Colon (tissue), 2 donors: ENCODE results near the gene CCDC33.

ENCODE experiments used
- FAIRE-seq: peaks from 2 replicates; lab custom pipeline; 2012; peaks lifted over from hg19 to GRCh38; lab: Jason Lieb, UNC
- donor health status: control.
- donor health status: control.

Gene CCDC33

GRCh38 chr15:74364936-74365597 lies 128.9 kb downstream of the CCDC33 start:
- FAIRE-seq: no peak

GRCh38 chr15:74365598-74366445 lies 129.7 kb downstream of the CCDC33 start:
- FAIRE-seq: no peak

GRCh38 chr15:74367296-74367854 lies 131.2 kb downstream of the CCDC33 start, which contains the start of gene CYP11A1:
CYP11A1 (minus strand) TSS chr15:74367646; CDS start chr15:74367585, 61 bp downstream.
- FAIRE-seq: no peak

- FAIRE-seq: no peak
Observed at GRCh38 chr15:74368121-74368520, 132.0 kb downstream of the CCDC33 start.

GRCh38 chr15:74369084-74369745 lies 133.1 kb downstream of the CCDC33 start:
- no peak for FAIRE-seq

GRCh38 chr15:74369756-74370155 lies 133.6 kb downstream of the CCDC33 start:
- no peak for FAIRE-seq

GRCh38 chr15:74370471-74370870 lies 134.3 kb downstream of the CCDC33 start:
- FAIRE-seq: no peak

GRCh38 chr15:74373056-74373650 lies 137.0 kb downstream of the CCDC33 start:
- no peak for FAIRE-seq

GRCh38 chr15:74373731-74374647 lies 137.9 kb downstream of the CCDC33 start:
- FAIRE-seq: no peak

GRCh38 chr15:74374648-74375302 lies 138.6 kb downstream of the CCDC33 start:
- no peak for FAIRE-seq

- no peak for FAIRE-seq
Observed at GRCh38 chr15:74375303-74375693, 139.2 kb downstream of the CCDC33 start.

GRCh38 chr15:74376226-74376625 lies 140.1 kb downstream of the CCDC33 start:
- no peak for FAIRE-seq

GRCh38 chr15:74376825-74377581 lies 140.9 kb downstream of the CCDC33 start:
- FAIRE-seq: no peak

GRCh38 chr15:74377831-74378766 lies 142.0 kb downstream of the CCDC33 start:
- FAIRE-seq: no peak

- FAIRE-seq: no peak
Observed at GRCh38 chr15:74378848-74379247, 142.7 kb downstream of the CCDC33 start.

GRCh38 chr15:74380361-74381189 lies 144.4 kb downstream of the CCDC33 start:
- FAIRE-seq: no peak

GRCh38 chr15:74381190-74381453 lies 145.0 kb downstream of the CCDC33 start:
- no peak for FAIRE-seq

GRCh38 chr15:74381481-74381880 lies 145.4 kb downstream of the CCDC33 start:
- FAIRE-seq: no peak
